HepG2 (cell line): Measurements from ENCODE around the gene ITIH1. TPM values are rescaled to one million over a fixed set of nuclear protein-coding genes. Genes with fewer than 3 reads are reported as not detected.
A peak's percentile ranks its signal among the peaks of the same experiment; 100 is the strongest.

Source experiments
- ELF3 ChIP-seq: IDR thresholded peaks from 2 replicates; pipeline ENCODE4 v1.6.1; 2016; ENCODE audit warnings: missing genetic modification reagents, missing compliant biosample characterization
- FOXC1 ChIP-seq: sonication (generic); formaldehyde crosslinking; IDR thresholded peaks from 2 replicates; pipeline ENCODE4 v1.8.0; 2022; ENCODE audit warnings: mild to moderate bottlenecking, missing genetic modification reagents, borderline replicate concordance
- JUN ChIP-seq: sonication (generic); formaldehyde crosslinking; IDR thresholded peaks from 2 replicates; pipeline ENCODE4 v1.4.0; 2020; ENCODE audit warnings: mild to moderate bottlenecking, missing genetic modification reagents
- JUNB ChIP-seq: sonication (generic); formaldehyde crosslinking; IDR thresholded peaks from 2 replicates; pipeline ENCODE4 v1.8.0; 2022; ENCODE audit warnings: missing genetic modification reagents, mild to moderate bottlenecking, borderline replicate concordance
- JUND ChIP-seq: sonication (generic); formaldehyde crosslinking; IDR thresholded peaks from 2 replicates; pipeline ENCODE4 v1.8.0; 2022; ENCODE audit warnings: mild to moderate bottlenecking, missing genetic modification reagents
- KLF16 ChIP-seq, 2 experiments: sonication (generic) in 1 of 2; formaldehyde crosslinking in 1 of 2; IDR thresholded peaks; 2 replicates each; pipeline versions ENCODE4 v1.6.1 to v1.8.0; 2016 to 2023; ENCODE audit warnings: missing genetic modification reagents in 2 of 2, missing compliant biosample characterization in 1 of 2
- MIER3 ChIP-seq: IDR thresholded peaks from 2 replicates; pipeline ENCODE4 v1.6.1; 2016; ENCODE audit warnings: missing compliant biosample characterization, borderline replicate concordance
- NFRKB ChIP-seq: fragments of 450-650 bp; IDR thresholded peaks from 2 replicates; pipeline ENCODE4 v1.6.1; 2017
- PAWR ChIP-seq: sonication (generic); formaldehyde crosslinking; IDR thresholded peaks from 2 replicates; pipeline ENCODE4 v1.4.0; 2020; ENCODE audit warnings: missing genetic modification reagents, mild to moderate bottlenecking, borderline replicate concordance
- PHF8 ChIP-seq: sonication (generic); formaldehyde crosslinking; IDR thresholded peaks from 2 replicates; pipeline ENCODE4 v1.5.0; 2020; ENCODE audit warnings: missing genetic modification reagents
- SAFB2 ChIP-seq: sonication (generic); formaldehyde crosslinking; IDR thresholded peaks from 2 replicates; pipeline ENCODE4 v1.5.1; 2020; ENCODE audit warnings: missing genetic modification reagents, low read depth, mild to moderate bottlenecking, borderline replicate concordance
- TBX2 ChIP-seq: sonication (generic); formaldehyde crosslinking; IDR thresholded peaks from 2 replicates; pipeline ENCODE4 v1.5.0; 2020; ENCODE audit warnings: missing genetic modification reagents, mild to moderate bottlenecking, borderline replicate concordance
- TP53 ChIP-seq: sonication (generic); formaldehyde crosslinking; conservative IDR thresholded peaks from 2 replicates; pipeline ENCODE4 v1.4.0; 2020; ENCODE audit warnings: missing genetic modification reagents
- ZNF24 ChIP-seq: fragments of 450-650 bp; IDR thresholded peaks from 2 replicates; pipeline ENCODE4 v1.6.1; 2017; ENCODE audit warnings: antibody characterized with exemption, mild to moderate bottlenecking
- ZNF558 ChIP-seq: sonication (generic); formaldehyde crosslinking; IDR thresholded peaks from 2 replicates; pipeline ENCODE4 v1.9.0; 2022; ENCODE audit warnings: mild to moderate bottlenecking, missing genetic modification reagents, borderline replicate concordance
- ZNF569 ChIP-seq: sonication (generic); formaldehyde crosslinking; IDR thresholded peaks from 2 replicates; pipeline ENCODE4 v1.5.0; 2020; ENCODE audit warnings: mild to moderate bottlenecking, missing genetic modification reagents, moderate library complexity, borderline replicate concordance
- ZNF607 ChIP-seq: sonication (generic); formaldehyde crosslinking; IDR thresholded peaks from 2 replicates; pipeline ENCODE4 v1.5.1; 2020; ENCODE audit warnings: missing genetic modification reagents, mild to moderate bottlenecking, borderline replicate concordance
- polyA plus RNA-seq, 8 experiments: library from polyadenylated mRNA; depleted of rRNA in 3 of 8; stranded (reverse) in 7 of 8; unstranded in 1 of 8; fragments of >200 nt; fragmentation: Illumina TruSeq in 4 of 8; extraction: Trizol in 4 of 8; gene quantifications; 2 replicates each; pipeline versions ENCODE4 v1.2.1 to v1.2.3, GENCODE V29; 2011 to 2016; ENCODE audit warnings: low read depth in 4 of 8, missing spikeins in 1 of 8, mixed read lengths in 1 of 8; ENCODE audit not compliant: insufficient read depth in 1 of 8
- total RNA-seq, 5 experiments: library from RNA; depleted of rRNA; stranded (reverse); fragments of >200 nt; fragmentation: Illumina TruSeq; extraction: Trizol; gene quantifications; 2 replicates each; pipeline ENCODE4 v1.2.3, GENCODE V29; 2016; ENCODE audit warnings: low read depth in 1 of 5
- TF ChIP-seq, protein P1 (sequence below): sonication (generic); formaldehyde crosslinking; IDR thresholded peaks from 2 replicates; pipeline ENCODE4 v1.9.0; 2021; ENCODE audit warnings: missing genetic modification reagents, mild to moderate bottlenecking, borderline replicate concordance
- TF ChIP-seq, protein P2 (sequence below): sonication (generic); formaldehyde crosslinking; IDR thresholded peaks from 2 replicates; pipeline ENCODE4 v1.4.0; 2020; ENCODE audit warnings: mild to moderate bottlenecking, missing genetic modification reagents, borderline replicate concordance
- TF ChIP-seq, protein P3 (sequence below): sonication (generic); formaldehyde crosslinking; IDR thresholded peaks from 2 replicates; pipeline ENCODE4 v1.4.0; 2020; ENCODE audit warnings: mild to moderate bottlenecking, missing genetic modification reagents
- TF ChIP-seq, protein P4 (sequence below): sonication (generic); formaldehyde crosslinking; IDR thresholded peaks from 2 replicates; pipeline ENCODE4 v1.5.0; 2020; ENCODE audit warnings: missing genetic modification reagents
- TF ChIP-seq, protein P5 (sequence below): sonication (generic); formaldehyde crosslinking; IDR thresholded peaks from 2 replicates; pipeline ENCODE4 v1.9.0; 2021; ENCODE audit warnings: missing genetic modification reagents, borderline replicate concordance

ITIH1 gene
- total and polyA plus RNA-seq, 2 of the 13 experiments (the other 11 are each of a cell fraction or from before 2014, with no cell fraction given) = 12.3 to 19.6 TPM

DNA sequence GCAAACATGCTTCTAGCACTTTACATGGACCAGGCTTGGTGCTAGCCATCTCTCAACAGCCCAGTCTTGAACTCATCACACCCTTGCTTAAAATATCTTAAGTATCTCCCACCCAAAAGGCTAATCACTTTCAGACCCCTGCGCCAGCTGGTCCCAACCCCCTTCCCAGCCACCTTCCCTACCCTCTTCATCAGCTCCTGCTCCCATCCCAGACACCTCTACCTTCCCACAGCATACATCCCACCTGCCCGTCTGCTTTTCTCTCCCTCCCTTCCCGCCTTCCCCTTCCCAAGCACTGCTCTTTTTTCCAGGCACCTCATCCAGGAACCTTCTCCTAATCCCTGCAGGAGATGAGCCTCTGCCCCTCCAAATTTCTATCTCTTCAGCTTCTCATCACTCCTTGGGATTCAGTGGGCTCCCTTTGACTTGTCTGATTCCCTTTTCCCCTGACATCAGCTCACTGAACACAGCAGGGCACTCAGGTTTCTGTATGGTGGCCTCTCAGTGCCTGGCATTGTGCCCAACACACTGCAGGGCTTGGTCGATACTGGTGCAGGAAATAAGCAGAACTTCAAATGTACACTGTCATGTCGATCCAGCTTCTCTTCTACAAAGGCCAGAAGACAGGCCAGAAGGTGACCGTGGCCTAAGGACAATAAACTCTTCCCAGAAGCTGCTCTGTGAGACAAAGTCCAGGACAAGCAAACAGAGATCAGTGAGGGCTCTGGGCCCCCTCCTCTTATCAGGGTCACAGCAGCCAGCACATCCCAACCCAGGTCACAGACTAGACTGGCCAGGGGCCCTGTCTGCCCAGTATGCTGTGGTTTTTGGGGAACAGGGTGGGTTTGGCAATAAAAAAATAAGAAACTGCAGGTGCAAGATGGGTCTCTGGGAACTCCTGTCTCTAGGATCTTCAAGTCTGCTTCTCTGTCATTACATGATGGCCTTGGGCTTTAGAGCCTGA lies 2.2 kb upstream of the ITIH1 start (continued):
- TF ChIP-seq, protein P1, sequence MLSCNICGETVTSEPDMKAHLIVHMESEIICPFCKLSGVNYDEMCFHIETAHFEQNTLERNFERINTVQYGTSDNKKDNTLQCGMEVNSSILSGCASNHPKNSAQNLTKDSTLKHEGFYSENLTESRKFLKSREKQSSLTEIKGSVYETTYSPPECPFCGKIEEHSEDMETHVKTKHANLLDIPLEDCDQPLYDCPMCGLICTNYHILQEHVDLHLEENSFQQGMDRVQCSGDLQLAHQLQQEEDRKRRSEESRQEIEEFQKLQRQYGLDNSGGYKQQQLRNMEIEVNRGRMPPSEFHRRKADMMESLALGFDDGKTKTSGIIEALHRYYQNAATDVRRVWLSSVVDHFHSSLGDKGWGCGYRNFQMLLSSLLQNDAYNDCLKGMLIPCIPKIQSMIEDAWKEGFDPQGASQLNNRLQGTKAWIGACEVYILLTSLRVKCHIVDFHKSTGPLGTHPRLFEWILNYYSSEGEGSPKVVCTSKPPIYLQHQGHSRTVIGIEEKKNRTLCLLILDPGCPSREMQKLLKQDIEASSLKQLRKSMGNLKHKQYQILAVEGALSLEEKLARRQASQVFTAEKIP (CRISPR knock-in tag) = no peak
- TF ChIP-seq, protein P2, sequence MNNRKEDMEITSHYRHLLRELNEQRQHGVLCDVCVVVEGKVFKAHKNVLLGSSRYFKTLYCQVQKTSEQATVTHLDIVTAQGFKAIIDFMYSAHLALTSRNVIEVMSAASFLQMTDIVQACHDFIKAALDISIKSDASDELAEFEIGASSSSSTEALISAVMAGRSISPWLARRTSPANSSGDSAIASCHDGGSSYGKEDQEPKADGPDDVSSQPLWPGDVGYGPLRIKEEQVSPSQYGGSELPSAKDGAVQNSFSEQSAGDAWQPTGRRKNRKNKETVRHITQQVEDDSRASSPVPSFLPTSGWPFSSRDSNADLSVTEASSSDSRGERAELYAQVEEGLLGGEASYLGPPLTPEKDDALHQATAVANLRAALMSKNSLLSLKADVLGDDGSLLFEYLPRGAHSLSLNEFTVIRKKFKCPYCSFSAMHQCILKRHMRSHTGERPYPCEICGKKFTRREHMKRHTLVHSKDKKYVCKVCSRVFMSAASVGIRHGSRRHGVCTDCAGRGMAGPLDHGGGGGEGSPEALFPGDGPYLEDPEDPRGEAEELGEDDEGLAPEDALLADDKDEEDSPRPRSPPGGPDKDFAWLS (CRISPR knock-in tag) = no peak
- no peak for TF ChIP-seq ZNF569 (CRISPR knock-in tag)
- TF ChIP-seq TP53 (CRISPR knock-in tag) = peak; percentile 73; the same call in 1 of the 2 replicates
- peak; percentile 25 for TF ChIP-seq SAFB2 (CRISPR knock-in tag)
- peak; percentile 59; the same call in 1 of the 2 replicates for TF ChIP-seq FOXC1 (CRISPR knock-in tag)
- TF ChIP-seq, protein P3, sequence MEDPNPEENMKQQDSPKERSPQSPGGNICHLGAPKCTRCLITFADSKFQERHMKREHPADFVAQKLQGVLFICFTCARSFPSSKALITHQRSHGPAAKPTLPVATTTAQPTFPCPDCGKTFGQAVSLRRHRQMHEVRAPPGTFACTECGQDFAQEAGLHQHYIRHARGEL = no peak
- no peak for TF ChIP-seq JUN
- TF ChIP-seq, protein P4, sequence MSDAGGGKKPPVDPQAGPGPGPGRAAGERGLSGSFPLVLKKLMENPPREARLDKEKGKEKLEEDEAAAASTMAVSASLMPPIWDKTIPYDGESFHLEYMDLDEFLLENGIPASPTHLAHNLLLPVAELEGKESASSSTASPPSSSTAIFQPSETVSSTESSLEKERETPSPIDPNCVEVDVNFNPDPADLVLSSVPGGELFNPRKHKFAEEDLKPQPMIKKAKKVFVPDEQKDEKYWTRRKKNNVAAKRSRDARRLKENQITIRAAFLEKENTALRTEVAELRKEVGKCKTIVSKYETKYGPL = no peak
- TF ChIP-seq NFRKB = no peak
- 0 out of 2 replicates have a peak, but pooled peaks have one; percentile 53 for TF ChIP-seq ZNF607 (CRISPR knock-in tag)
- TF ChIP-seq ZNF24 = no peak
- peak; percentile 94 for TF ChIP-seq ELF3 (CRISPR knock-in tag)
- no peak for TF ChIP-seq PAWR (CRISPR knock-in tag)
- no peak for TF ChIP-seq JUNB
- no peak for TF ChIP-seq PHF8 (CRISPR knock-in tag)
- TF ChIP-seq TBX2 (CRISPR knock-in tag) = peak; percentile 83
- TF ChIP-seq, protein P5, sequence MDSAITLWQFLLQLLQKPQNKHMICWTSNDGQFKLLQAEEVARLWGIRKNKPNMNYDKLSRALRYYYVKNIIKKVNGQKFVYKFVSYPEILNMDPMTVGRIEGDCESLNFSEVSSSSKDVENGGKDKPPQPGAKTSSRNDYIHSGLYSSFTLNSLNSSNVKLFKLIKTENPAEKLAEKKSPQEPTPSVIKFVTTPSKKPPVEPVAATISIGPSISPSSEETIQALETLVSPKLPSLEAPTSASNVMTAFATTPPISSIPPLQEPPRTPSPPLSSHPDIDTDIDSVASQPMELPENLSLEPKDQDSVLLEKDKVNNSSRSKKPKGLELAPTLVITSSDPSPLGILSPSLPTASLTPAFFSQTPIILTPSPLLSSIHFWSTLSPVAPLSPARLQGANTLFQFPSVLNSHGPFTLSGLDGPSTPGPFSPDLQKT (CRISPR knock-in tag) = no peak
- peak in 1 of 2 experiments; percentile 79; a peak in 2 of 4 replicates for TF ChIP-seq KLF16 (CRISPR knock-in tag; IDR thresholded peaks at IDR 0.05)
- no peak for TF ChIP-seq JUND (CRISPR knock-in tag)
- TF ChIP-seq MIER3 = peak; percentile 89; the same call in 1 of the 2 replicates
- TF ChIP-seq ZNF558 (CRISPR knock-in tag) = no peak
